IPS-NIHi7 (cell line): ENCODE data around the gene RNASE7.
A peak's percentile ranks its signal among the peaks of the same experiment; 100 is the strongest.
"Not testable (repeated sequence)": the region's sequence is repeated elsewhere in the genome, so short reads cannot be mapped to it uniquely, and the experiment has no call there.

Source experiments
- DNase-seq: peaks from one replicate; pipeline ENCODE4 v3.0.0; 2012; ENCODE audit warnings: mixed read lengths; ENCODE audit errors: extremely low spot score

RNASE7 gene

GRCh38 chr14:21023817-21024584 is 18.2 kb upstream of the RNASE7 start:
- DNase-seq: peak; percentile 21

DNA sequence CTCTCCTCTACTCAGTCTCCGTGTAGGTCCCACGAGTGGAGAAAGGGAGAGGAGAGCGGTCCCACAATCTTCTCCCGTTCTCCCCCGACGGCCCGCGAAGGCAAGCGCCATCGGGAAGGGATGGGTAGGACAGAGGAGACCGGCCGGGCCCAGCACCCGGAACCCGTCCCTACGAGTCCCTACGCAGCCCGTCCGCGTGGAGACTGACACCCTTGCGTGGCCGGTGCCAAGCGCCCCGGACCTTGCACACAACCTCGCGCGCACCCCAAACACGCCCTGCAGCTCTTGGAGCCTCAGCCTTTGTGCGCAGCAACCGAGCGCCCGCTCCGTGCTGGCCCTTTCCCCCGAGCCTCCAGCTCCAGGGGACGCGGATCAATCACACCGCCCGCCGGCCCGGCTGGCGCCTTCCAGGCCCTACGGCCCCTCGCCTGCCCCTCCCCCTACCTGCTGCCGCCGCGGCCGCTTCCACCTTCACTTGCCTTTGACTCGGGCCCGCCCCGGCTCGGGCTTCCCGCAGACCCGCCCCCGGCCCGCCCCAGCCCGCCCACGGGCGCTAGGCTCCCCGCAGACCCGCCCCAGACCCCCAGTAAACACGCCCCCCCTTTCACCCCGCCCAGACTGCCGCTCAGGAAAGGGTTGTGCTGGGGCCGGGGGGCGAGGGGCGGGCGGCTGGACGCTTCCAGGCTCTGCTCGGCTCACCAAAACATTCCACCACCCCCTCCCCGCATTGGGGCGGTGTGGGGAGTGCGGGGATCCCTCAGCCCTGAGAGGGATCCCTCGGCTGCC is 17.4 kb upstream of the RNASE7 start, which contains the start of gene NDRG2:
Gene NDRG2 (minus strand): TSS at position 477 of the 786 bp plus-strand sequence. CDS start 1,746 bp downstream, outside the sequence.
- peak; percentile 94 for DNase-seq

GRCh38 chr14:21025371-21026273 is 16.5 kb upstream of the RNASE7 start:
- peak; percentile 84 for DNase-seq

GRCh38 chr14:21026274-21026987 is 15.7 kb upstream of the RNASE7 start:
- DNase-seq: peak; percentile 32

- DNase-seq: peak; percentile 50
Measured at GRCh38 chr14:21026988-21027315, 15.2 kb upstream of the RNASE7 start.

DNA sequence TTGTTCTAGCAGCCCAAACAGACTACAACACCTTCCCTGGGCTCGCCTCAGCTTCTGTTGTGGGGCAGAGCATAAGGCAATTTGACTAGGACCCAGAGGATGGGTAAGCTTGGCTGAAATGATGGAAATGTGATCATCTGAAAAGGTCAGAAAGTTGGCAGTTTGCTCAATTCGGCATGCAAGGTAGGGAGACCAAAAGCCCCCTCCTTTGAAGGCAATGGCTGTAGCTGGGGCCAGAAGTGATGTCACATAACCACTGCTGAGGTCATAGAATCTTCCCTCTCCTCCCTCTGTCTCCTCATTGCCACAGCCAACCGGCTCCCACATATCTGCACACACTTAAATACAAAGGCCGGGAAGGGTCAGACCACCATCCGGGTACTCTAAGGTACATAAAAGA is 12.2 kb upstream of the RNASE7 start, which contains the start of gene TPPP2:
Gene TPPP2 (plus strand): TSS at position 301 of the 400 bp plus-strand sequence. CDS start 365 bp downstream, outside the sequence.
- DNase-seq: no peak

DNA sequence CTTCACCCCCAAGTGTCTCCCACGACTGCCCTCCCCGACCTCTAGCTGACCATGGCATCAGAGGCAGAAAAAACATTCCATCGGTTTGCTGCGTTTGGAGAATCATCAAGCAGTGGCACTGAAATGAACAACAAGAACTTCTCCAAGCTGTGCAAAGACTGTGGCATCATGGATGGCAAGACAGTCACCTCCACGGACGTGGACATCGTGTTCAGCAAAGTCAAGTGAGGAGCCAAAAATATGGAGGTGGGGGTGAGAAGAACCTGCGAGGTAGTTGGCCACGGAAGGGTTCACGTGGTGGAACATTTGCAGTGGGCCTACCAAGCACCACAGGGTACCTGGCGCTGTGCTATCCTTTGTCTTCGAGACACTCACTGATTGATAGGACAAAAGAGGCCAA is 11.6 kb upstream of the RNASE7 start:
- DNase-seq: no peak

DNA sequence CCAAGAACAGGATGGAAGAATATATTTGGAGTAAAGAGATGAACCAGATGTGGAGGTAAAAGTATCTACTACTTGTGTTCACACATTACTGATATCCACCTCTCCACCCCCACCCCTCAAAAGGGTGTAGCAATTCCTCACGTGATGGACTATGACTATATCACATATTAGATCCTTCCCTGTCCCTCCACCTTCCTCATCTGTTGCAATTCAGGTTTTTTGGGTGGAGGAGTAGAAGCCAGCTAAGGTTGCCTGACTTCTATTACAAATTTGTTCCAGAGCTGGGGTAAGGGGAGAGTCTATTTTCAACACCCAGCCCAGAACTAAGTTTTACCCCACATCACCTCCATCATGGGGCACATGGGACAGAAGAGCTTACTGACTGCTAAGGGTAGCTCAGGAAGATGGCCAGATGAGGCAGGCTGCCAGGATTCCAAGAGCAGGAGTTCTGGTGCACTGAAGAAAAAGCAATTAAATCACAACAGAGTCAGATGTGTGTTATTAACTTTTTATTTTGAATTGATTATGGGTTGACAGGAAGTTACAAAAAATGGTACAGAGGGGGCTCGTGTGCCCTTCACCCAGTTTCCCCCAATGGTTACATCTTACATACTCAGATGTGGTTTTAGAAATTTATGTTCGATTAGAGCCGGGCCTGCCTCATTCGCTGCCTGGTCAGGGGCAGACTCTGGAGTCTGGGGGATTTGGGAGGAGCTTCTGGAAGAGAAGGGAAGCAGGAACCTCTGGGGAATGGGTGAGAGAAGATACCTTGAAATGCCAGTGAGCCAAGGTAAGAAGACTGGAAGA is 9.6 kb upstream of the RNASE7 start:
- no peak for DNase-seq

DNA sequence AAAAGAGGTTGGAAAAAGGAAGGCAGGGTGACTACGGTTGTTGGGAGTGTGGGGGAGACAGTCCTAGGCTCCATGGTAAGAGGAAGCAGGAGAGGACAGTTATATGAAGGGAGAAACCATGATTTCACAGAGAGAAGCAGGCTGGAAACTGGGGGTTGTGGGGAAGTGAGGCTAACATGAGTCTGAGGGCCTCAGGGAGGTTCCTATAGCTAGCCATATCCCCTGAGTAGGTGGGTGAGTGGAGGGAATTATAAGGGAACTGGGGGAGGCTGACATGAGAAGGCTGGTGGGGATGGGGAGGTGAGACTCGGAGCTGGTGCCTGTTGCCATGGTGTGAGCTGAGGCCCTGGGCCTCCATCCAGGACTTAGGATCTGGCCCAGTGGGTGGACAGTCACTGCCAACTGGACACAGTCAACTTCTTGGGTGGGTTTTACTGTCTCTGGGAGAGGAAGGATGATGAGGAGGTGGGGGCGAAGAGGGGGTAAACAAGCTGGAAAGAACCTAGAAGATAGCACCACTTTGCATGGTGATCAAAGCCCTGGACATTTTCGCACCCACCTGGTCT is 8.9 kb upstream of the RNASE7 start:
- DNase-seq: no peak

GRCh38 chr14:21034707-21035106 is 7.5 kb upstream of the RNASE7 start, which contains the start of gene RNASE13:
Gene RNASE13, minus strand, starts transcription at chr14:21034807. Its CDS starts 519 bp downstream, at chr14:21034288.
- no peak for DNase-seq

- no peak for DNase-seq
Measured at GRCh38 chr14:21036751-21037150, 5.4 kb upstream of the RNASE7 start.

- no peak for DNase-seq
Measured at GRCh38 chr14:21037156-21037555, 5.0 kb upstream of the RNASE7 start.

DNA sequence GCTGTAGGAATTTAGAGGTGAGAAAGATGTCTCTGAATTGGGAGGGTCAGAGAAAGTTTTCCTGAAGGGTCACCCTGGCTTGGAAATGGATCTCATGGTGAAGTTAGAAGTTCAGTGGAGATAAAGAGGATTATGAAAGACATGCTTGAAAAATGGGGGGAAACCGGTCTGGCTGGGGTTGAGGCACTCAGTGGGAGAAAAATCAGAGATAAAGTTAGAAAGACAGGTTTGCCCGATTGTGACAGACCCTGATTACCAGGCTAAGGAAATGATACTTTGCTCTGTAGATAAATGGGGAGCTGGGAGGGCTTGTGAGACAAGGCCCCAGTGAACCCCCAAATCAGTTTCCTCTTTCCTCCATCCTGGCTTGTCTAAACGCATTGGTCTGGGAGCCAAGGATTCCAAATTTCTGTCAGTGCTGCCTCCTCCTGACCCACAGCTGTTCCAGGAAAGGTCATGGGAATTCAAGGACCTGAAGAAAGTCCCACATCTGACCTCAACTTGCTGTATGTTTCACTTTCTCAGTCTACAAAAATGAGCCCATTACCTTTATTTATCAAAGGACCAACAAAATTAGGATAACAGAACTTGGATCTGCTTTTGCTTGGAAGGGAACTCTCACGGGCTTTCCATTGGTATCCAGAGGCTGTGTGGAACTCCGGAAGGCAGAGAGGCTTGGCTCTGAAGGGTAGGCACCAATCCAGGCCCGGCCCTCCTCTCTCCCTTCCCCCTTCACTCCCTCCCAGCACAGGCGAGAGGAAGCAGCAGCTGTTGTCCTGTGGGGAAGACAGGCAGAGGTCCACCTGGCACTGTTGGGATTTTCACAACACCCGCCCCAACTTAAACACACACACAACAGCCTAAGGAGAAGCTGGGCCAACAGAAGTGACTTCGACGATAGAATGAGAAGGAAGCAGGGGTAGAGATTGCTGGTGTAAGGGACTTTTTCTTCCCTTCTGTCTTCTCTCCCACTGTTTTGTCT is 3.4 kb upstream of the RNASE7 start:
- DNase-seq: peak; percentile 72

- peak; percentile 83 for DNase-seq
Measured at GRCh38 chr14:21039585-21040369, 2.4 kb upstream of the RNASE7 start.

GRCh38 chr14:21040370-21040925 is 1.7 kb upstream of the RNASE7 start:
- DNase-seq: no peak

- not testable (repeated sequence) for DNase-seq
Measured at GRCh38 chr14:21040941-21041340, 1.2 kb upstream of the RNASE7 start.

DNA sequence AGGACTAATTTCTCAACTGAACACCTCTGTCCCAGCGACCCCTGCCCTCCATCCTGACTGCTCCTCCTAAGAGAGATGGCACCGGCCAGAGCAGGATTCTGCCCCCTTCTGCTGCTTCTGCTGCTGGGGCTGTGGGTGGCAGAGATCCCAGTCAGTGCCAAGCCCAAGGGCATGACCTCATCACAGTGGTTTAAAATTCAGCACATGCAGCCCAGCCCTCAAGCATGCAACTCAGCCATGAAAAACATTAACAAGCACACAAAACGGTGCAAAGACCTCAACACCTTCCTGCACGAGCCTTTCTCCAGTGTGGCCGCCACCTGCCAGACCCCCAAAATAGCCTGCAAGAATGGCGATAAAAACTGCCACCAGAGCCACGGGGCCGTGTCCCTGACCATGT is 756 bp downstream of the RNASE7 start:
- no peak for DNase-seq
